Heart left ventricle (tissue), 16 donors: Measurements from ENCODE around the gene RPS26. TPM values are rescaled to one million over a fixed set of nuclear protein-coding genes. Genes with fewer than 3 reads are reported as not detected.
"Not testable (repeated sequence)": the region's sequence is repeated elsewhere in the genome, so short reads cannot be mapped to it uniquely, and the experiment has no call there.

Source experiments
- ATAC-seq, 4 donors: fragments of 200-7000 bp; cut with Tn5 transposase; one replicate each; pipeline ENCODE4 v1.9.1; 2020 to 2022; ENCODE audit warnings: moderate library complexity in 4 of 4, mild to moderate bottlenecking in 3 of 4, moderate number of reproducible peaks in 1 of 4
- DNase-seq, 5 donors: peaks; one replicate each; pipeline ENCODE4 v3.0.0-alpha.2; 2020
- H3K27ac ChIP-seq, 12 donors: fragments of 200-600 bp; sonication (generic) in 4 of 12; one replicate each; pipeline versions ENCODE4 v1.5.0 to v1.8.0; 2016 to 2022; ENCODE audit warnings: mild to moderate bottlenecking in 2 of 12
- H3K27me3 ChIP-seq, 9 donors: fragments of 200-600 bp; sonication (generic) in 2 of 9; one replicate each; pipeline versions ENCODE4 v1.5.1 to v1.8.0; 2016 to 2022; ENCODE audit warnings: mild to moderate bottlenecking in 3 of 9
- H3K36me3 ChIP-seq, 9 donors: fragments of 200-600 bp; sonication (generic) in 2 of 9; one replicate each; pipeline versions ENCODE4 v1.5.0 to v1.8.0; 2018 to 2022; ENCODE audit warnings: mild to moderate bottlenecking in 2 of 9
- H3K4me1 ChIP-seq, 12 donors: fragments of 200-600 bp; sonication (generic) in 4 of 12; one replicate each; pipeline versions ENCODE4 v1.5.0 to v1.8.0; 2016 to 2022; ENCODE audit warnings: mild to moderate bottlenecking in 3 of 12
- H3K4me3 ChIP-seq, 12 donors: fragments of 200-600 bp; sonication (generic) in 4 of 12; one replicate each; pipeline versions ENCODE4 v1.5.0 to v1.8.0; 2017 to 2022; ENCODE audit warnings: mild to moderate bottlenecking in 9 of 12, moderate library complexity in 4 of 12
- H3K9me3 ChIP-seq, 12 donors: fragments of 200-600 bp; sonication (generic) in 4 of 12; one replicate each; pipeline versions ENCODE4 v1.5.0 to v1.8.0; 2016 to 2022; ENCODE audit warnings: mild to moderate bottlenecking in 1 of 12
- POLR2A ChIP-seq, 2 donors: fragments of 450-650 bp; IDR thresholded peaks; one replicate each; pipeline ENCODE4 v1.6.1; 2017; ENCODE audit warnings: antibody characterized with exemption in 2 of 2, mild to moderate bottlenecking in 2 of 2, moderate library complexity in 2 of 2
- WGBS, 4 donors: extraction: QIAGEN DNeasy Blood & Tissue Kit in 2 of 4; methylation state at CpG; one replicate each; pipeline versions ENCODE4 v1.1.5 to v1.1.7; 2013 to 2018; 5-methylcytosine and 5-hydroxymethylcytosine counted together
- intact Hi-C, 10 donors: fragments of 100-400 bp; cut with DNase I; formaldehyde crosslinking; loops; one replicate each; pipeline versions ENCODE4 v1.11.1 to v1.14.2; 2022
- polyA plus RNA-seq, 2 donors: library from polyadenylated mRNA; stranded (reverse); fragments of 200-250 nt; gene quantifications; one replicate each; pipeline ENCODE4 v1.2.3, GENCODE V29; 2013
- total RNA-seq, 9 donors: library from RNA; depleted of rRNA in 2 of 9; stranded (reverse); fragments of >200 nt in 2 of 9; fragmentation: NEBNext Ultra II Directional in 3 of 9; extraction: Animal tissue kit (Norgen Biotek cat#: 25700) in 3 of 9; gene quantifications; one replicate each; pipeline versions ENCODE4 v1.1.0 to v1.2.4, GENCODE V29; 2016 to 2023
- TF ChIP-seq, protein P1 (sequence below), 12 donors: fragments of 200-600 bp; sonication (generic) in 4 of 12; IDR thresholded peaks; one replicate each; pipeline versions ENCODE4 v1.5.0 to v1.8.0; 2018 to 2022; ENCODE audit warnings: antibody characterized with exemption in 12 of 12, mild to moderate bottlenecking in 5 of 12
- donor health status: ischemic (EF 13 %, LVEDD 7.1; RV severe dilation, severe dysfunction).
- donor health status: healthy with polysubstance abuse.
- donor health status: DM: no; HTN: yes; CAD: no.
- donor health status: DM: no; HTN: no; CAD: no.
- donor health status: ischemic (EF 25% LVEDD 6.9; RV normal size, moderate dysfunction).
- donor health status: ischemic (EF 25% LVEDD 5.7; RV mildly dilated, moderate dysfunction).
- donor health status: healthy.
- donor health status: DM: yes; HTN: yes; CAD: no.
- donor health status: ischemic (EF 35%, LVEDD 5.7; RV mildly dilated, moderate dysfunction).
- donor health status: nonischemic (EF 11% LVEDD 7.7; RV severe dilation, severe dysfunction).
- donor health status: DM: yes; HTN: yes; CAD: no.
- donor health status: PGD.
- donor health status: ischemic (EF 29% LVEDD 5.4; RV normal size, mild dysfunction).
- donor health status: nonischemic (EF 23%, LVEDD 6.1; RV moderate dilation, normal function).

The RPS26 gene
- total and polyA plus RNA-seq, 11 donors: 11.7 to 1,433 (median 27.7) TPM

DNA sequence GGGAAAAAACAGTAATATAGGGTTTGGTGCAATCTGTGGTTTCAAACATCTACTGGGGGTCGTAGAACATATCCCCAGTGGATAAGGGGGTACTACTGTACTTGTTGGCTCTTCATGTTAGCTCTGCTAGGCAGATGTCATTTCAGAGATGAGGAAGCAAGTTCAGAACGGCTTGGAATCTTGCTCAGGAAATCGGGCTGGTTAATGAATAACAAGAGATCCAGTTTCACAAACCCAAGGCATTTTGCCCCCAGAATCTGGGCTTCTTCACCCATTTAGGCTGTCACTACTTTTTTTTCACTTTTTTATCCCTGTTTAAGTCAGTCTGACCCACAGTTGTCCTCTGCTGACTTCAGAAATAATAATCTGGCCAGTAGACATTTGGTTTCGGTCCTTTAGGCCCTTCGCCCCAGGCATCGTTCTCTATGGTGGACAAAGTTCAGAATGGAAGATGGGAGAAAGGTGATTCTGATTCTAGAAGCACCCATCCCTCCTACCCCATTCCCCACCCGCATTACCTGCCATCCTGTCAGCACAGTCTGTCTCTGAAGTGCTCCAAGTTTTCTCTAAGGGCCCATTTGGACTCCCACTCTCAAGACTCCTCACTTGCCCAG lies 40.1 kb upstream of the RPS26 start:
- ATAC-seq (no peak), DNase-seq (no peak)
- TF ChIP-seq POLR2A (IDR thresholded peaks at IDR 0.05): no peak
- TF ChIP-seq, protein P1, sequence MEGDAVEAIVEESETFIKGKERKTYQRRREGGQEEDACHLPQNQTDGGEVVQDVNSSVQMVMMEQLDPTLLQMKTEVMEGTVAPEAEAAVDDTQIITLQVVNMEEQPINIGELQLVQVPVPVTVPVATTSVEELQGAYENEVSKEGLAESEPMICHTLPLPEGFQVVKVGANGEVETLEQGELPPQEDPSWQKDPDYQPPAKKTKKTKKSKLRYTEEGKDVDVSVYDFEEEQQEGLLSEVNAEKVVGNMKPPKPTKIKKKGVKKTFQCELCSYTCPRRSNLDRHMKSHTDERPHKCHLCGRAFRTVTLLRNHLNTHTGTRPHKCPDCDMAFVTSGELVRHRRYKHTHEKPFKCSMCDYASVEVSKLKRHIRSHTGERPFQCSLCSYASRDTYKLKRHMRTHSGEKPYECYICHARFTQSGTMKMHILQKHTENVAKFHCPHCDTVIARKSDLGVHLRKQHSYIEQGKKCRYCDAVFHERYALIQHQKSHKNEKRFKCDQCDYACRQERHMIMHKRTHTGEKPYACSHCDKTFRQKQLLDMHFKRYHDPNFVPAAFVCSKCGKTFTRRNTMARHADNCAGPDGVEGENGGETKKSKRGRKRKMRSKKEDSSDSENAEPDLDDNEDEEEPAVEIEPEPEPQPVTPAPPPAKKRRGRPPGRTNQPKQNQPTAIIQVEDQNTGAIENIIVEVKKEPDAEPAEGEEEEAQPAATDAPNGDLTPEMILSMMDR (IDR thresholded peaks at IDR 0.05): no peak
- no peak overlapping the region for H3K4me3 ChIP-seq
- 84 to 88% (median 87%) methylated on average over 7 of the region's 7 CpGs for WGBS, 4 donors
- intact Hi-C loops: loop anchor here in 1 of 10 donors (10.0 kb wide), 1 partner anchor 103 kb away; the partner anchor contains the start of gene PA2G4
- H3K27me3 ChIP-seq: no peaks in the 10 kb centered on the region
- peaks cover 0 to 37% (median 27%) of the 10 kb centered on the region in 9 donors for H3K36me3 ChIP-seq
- H3K4me1 ChIP-seq: peaks cover 0 to 16% (median 8%) of the 10 kb centered on the region in 12 donors
- no peaks in the 10 kb centered on the region for H3K9me3 ChIP-seq
- H3K27ac ChIP-seq: no peak overlapping the region

DNA sequence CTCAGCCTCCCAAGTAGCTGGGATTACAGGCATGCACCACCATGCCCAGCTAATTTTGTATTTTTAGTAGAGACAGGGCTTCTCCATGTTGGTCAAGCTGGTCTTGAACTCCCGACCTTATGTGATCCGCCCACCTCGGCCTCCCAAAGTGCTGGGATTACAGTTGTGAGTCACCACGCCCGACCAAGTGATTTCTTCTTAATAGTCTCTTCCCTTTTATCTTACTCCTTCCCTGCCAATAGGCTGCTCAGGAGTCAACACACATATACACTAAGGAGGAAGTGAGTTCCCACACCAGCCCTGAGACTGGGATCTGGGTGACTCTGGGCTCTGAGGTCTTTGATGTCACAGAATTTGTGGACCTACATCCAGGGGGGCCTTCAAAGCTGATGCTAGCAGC lies 38.3 kb upstream of the RPS26 start:
- WGBS, 4 donors: 80 to 91% (median 85%) methylated on average over 5 of the region's 5 CpGs
- not testable (repeated sequence) for H3K4me3 ChIP-seq, H3K9me3 ChIP-seq, ATAC-seq, H3K27ac ChIP-seq, H3K27me3 ChIP-seq, DNase-seq
- H3K4me1 ChIP-seq: peaks cover 0 to 15% (median 7%) of the 10 kb centered on the region in 12 donors
- intact Hi-C loops: loop anchor here in 1 of 10 donors (10.0 kb wide), 1 partner anchor 101 kb away; the partner anchor contains the start of gene PA2G4
- H3K36me3 ChIP-seq: peaks cover 0 to 37% (median 27%) of the 10 kb centered on the region in 9 donors

- TF ChIP-seq POLR2A (IDR thresholded peaks at IDR 0.05): no peak
- TF ChIP-seq, protein P1 (IDR thresholded peaks at IDR 0.05): no peak
- H3K4me3 ChIP-seq: no peak overlapping the region
- no peaks in the 10 kb centered on the region for H3K27me3 ChIP-seq
- H3K9me3 ChIP-seq: no peaks in the 10 kb centered on the region
- ATAC-seq (no peak), DNase-seq (no peak)
- 88 to 93% (median 92%) methylated on average over 5 to 10 of the region's 10 CpGs for WGBS, 4 donors
- H3K36me3 ChIP-seq: peaks cover 0 to 37% (median 27%) of the 10 kb centered on the region in 9 donors
- H3K27ac ChIP-seq: no peak overlapping the region
- intact Hi-C loops: loop anchor here in 1 of 10 donors (10.0 kb wide), 1 partner anchor 101 kb away; the partner anchor contains the start of gene PA2G4
- peaks cover 0 to 15% (median 7%) of the 10 kb centered on the region in 12 donors for H3K4me1 ChIP-seq
Measured at GRCh38 chr12:56004211-56004610, 37.5 kb upstream of the RPS26 start.

- H3K27me3 ChIP-seq: no peaks in the 10 kb centered on the region
- H3K4me1 ChIP-seq: peaks cover 0 to 15% (median 7%) of the 10 kb centered on the region in 12 donors
- TF ChIP-seq, protein P1 (IDR thresholded peaks at IDR 0.05): peak in 1 of 12 donors; percentile 5
- no peak for TF ChIP-seq POLR2A (IDR thresholded peaks at IDR 0.05)
- H3K27ac ChIP-seq: peak overlapping the region; percentile 30 to 98 (median 94)
- 1 to 4% (median 2%) methylated on average over 29 to 44 of the region's 44 CpGs for WGBS, 4 donors
- H3K4me3 ChIP-seq: peak overlapping the region; percentile 70 to 100 (median 92)
- H3K36me3 ChIP-seq: peaks cover 0 to 26% (median 15%) of the 10 kb centered on the region in 9 donors
- DNase-seq: peak; percentile 57 to 80 (median 64)
- H3K9me3 ChIP-seq: no peaks in the 10 kb centered on the region
- peak; percentile 54 to 86 (median 75) for ATAC-seq
- intact Hi-C loops: loop anchor here in 2 of 10 donors (5.0 to 10.0 kb wide), 2 partner anchors 94 to 97 kb away; partner anchors contain the start of gene PA2G4 (in 2 of the 2)
Measured at GRCh38 chr12:56007564-56008559, 33.9 kb upstream of the RPS26 start.
